ENCODE data around the gene SHISA2.

Gene SHISA2

GRCh38 chr13:26024558-26024957, 27.3 kb downstream of the SHISA2 start:
- no peaks in the 10 kb centered on the region for H3K36me3 ChIP-seq (ENCODE audit: control insufficient read depth in 2 of 2, insufficient read depth in 1 of 2, low read length in 2 of 2)
- peaks cover 9% of the 10 kb centered on the region for H3K4me1 ChIP-seq (ENCODE audit: control insufficient read depth, insufficient read depth, low read length)
- no peak overlapping the region for H3K27ac ChIP-seq (ENCODE audit: extremely low read depth, low read depth, low read length)
- ChIA-PET CTCF (interaction anchor here (1.0 kb wide), 1 partner anchor 696 kb away, joined by 4 read pairs; no protein-coding TSS in a partner anchor), POLR2A (no interaction called here)
- TF ChIP-seq ZNF211 (tag by site-specific recombination; IDR thresholded peaks at IDR 0.05; ENCODE audit: low read depth) (no peak), FEZF1 (tag by site-specific recombination; IDR thresholded peaks at IDR 0.05) (0 out of 2 replicates have a peak, but pooled peaks have one; percentile 9), TCF7L2 (IDR thresholded peaks at IDR 0.05; ENCODE audit: borderline replicate concordance, low read depth, low read length) (peak; percentile 48; the same call in 1 of the 2 replicates), ZFHX2 (tag by site-specific recombination; conservative IDR thresholded peaks at IDR 0.05) (no peak)
- H3K9me3 ChIP-seq (ENCODE audit: control insufficient read depth, insufficient read depth, low read depth, low read length) = no peaks in the 10 kb centered on the region
- no peak overlapping the region for H3K4me3 ChIP-seq (ENCODE audit: low read depth, low read length)

DNA sequence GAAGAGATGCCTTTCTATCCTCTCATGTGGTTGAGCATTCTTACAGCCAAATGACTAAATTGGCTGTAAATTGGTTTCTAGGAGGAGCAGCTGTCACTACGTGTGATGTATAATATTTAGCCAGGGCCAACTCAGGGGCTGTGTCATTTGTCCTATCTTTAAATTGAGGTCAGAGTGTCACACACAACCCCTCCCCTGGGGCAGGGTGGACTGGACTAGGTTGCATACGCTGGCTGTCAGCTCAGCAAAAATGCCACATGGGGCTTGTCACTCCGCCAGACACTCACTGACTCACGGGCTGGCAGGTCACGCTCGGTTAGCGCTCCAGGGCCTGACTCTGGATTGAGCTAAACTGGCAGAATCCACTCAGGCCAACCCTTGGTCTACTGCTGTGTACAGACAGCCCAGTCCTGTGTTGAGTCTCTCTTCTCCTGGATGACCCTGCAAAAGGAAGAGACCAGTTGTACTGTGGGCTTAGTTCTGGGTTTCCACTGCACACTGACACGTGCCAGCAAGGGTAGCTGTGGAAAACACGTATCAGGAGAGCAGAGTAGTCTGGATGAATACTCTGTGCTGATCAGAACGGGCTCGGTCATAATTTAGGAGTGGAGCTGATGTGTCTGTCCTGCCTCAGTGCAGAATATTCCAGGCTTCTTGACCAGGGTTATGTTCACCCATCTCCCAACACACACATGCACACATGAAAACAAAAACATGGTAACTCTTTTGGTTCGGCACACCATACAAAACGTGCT, 29.1 kb downstream of the SHISA2 start:
- Histone ChIP-seq H3K36me3 (ENCODE audit: control insufficient read depth in 2 of 2, insufficient read depth in 1 of 2, low read length in 2 of 2) (no peaks in the 10 kb centered on the region), H3K4me3 (ENCODE audit: low read depth, low read length) (no peak overlapping the region), H3K27ac (ENCODE audit: extremely low read depth, low read depth, low read length) (peak overlapping the region; percentile 19; the same call in 1 of the 2 replicates), H3K4me1 (ENCODE audit: control insufficient read depth, insufficient read depth, low read length) (peaks cover 11% of the 10 kb centered on the region), H3K9me3 (ENCODE audit: control insufficient read depth, insufficient read depth, low read depth, low read length) (no peaks in the 10 kb centered on the region)
- ChIA-PET POLR2A (interaction anchor here (0.6 to 1.3 kb wide), 2 partner anchors 27 to 29 kb away, joined by 3 to 5 read pairs; partner anchors contain the start of gene SHISA2), CTCF (interaction anchor here (1.5 kb wide), 1 partner anchor 15 kb away, joined by 4 read pairs; no protein-coding TSS in a partner anchor)
- TF ChIP-seq SP7 (tag by site-specific recombination; IDR thresholded peaks at IDR 0.05) = peak; percentile 48; the same call in 1 of the 2 replicates
- TF ChIP-seq ZFHX2 (tag by site-specific recombination; conservative IDR thresholded peaks at IDR 0.05) = no peak
- no peak for TF ChIP-seq KLF9 (tag by site-specific recombination; IDR thresholded peaks at IDR 0.05; ENCODE audit: low read depth)
- TF ChIP-seq ZNF747 (tag by site-specific recombination; IDR thresholded peaks at IDR 0.05) = no peak
- TF ChIP-seq ZNF366 (tag by site-specific recombination; conservative IDR thresholded peaks at IDR 0.05) = no peak
- TF ChIP-seq, protein P1, sequence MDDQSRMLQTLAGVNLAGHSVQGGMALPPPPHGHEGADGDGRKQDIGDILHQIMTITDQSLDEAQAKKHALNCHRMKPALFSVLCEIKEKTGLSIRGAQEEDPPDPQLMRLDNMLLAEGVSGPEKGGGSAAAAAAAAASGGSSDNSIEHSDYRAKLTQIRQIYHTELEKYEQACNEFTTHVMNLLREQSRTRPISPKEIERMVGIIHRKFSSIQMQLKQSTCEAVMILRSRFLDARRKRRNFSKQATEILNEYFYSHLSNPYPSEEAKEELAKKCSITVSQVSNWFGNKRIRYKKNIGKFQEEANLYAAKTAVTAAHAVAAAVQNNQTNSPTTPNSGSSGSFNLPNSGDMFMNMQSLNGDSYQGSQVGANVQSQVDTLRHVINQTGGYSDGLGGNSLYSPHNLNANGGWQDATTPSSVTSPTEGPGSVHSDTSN (CRISPR knock-in tag; IDR thresholded peaks at IDR 0.05) = no peak
- no peak for TF ChIP-seq ZNF521 (tag by site-specific recombination; IDR thresholded peaks at IDR 0.05)
- TF ChIP-seq ZNF138 (tag by site-specific recombination; IDR thresholded peaks at IDR 0.05; ENCODE audit: borderline replicate concordance) = no peak
- TF ChIP-seq ZNF76 (tag by site-specific recombination; IDR thresholded peaks at IDR 0.05; ENCODE audit: borderline replicate concordance, low read depth) = no peak
- TF ChIP-seq SETDB1 (IDR thresholded peaks at IDR 0.05; ENCODE audit: insufficient read length, low read length) = no peak
- TF ChIP-seq, protein P2, sequence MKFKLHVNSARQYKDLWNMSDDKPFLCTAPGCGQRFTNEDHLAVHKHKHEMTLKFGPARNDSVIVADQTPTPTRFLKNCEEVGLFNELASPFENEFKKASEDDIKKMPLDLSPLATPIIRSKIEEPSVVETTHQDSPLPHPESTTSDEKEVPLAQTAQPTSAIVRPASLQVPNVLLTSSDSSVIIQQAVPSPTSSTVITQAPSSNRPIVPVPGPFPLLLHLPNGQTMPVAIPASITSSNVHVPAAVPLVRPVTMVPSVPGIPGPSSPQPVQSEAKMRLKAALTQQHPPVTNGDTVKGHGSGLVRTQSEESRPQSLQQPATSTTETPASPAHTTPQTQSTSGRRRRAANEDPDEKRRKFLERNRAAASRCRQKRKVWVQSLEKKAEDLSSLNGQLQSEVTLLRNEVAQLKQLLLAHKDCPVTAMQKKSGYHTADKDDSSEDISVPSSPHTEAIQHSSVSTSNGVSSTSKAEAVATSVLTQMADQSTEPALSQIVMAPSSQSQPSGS (tag by site-specific recombination; IDR thresholded peaks at IDR 0.05; ENCODE audit: low read depth) = no peak
- no peak for TF ChIP-seq ZNF768 (tag by site-specific recombination; IDR thresholded peaks at IDR 0.05)
- no peak for TF ChIP-seq ZFP37 (tag by site-specific recombination; IDR thresholded peaks at IDR 0.05)
- 0 out of 2 replicates have a peak, but pooled peaks have one; percentile 24 for TF ChIP-seq ZNF335 (tag by site-specific recombination; conservative IDR thresholded peaks at IDR 0.05)
- no peak for TF ChIP-seq ZNF362 (tag by site-specific recombination; IDR thresholded peaks at IDR 0.05)
- TF ChIP-seq ZNF837 (tag by site-specific recombination; IDR thresholded peaks at IDR 0.05) = no peak
- TF ChIP-seq YY1 (tag by site-specific recombination; IDR thresholded peaks at IDR 0.05) = no peak
- no peak for TF ChIP-seq IKZF3 (tag by site-specific recombination; IDR thresholded peaks at IDR 0.05)
- no peak for TF ChIP-seq KLF8 (tag by site-specific recombination; IDR thresholded peaks at IDR 0.05)
- no peak for TF ChIP-seq ZNF280D (tag by site-specific recombination; IDR thresholded peaks at IDR 0.05)
- no peak for TF ChIP-seq ZNF391 (tag by site-specific recombination; IDR thresholded peaks at IDR 0.05; ENCODE audit: borderline replicate concordance, low read depth)
- TF ChIP-seq, protein P3, sequence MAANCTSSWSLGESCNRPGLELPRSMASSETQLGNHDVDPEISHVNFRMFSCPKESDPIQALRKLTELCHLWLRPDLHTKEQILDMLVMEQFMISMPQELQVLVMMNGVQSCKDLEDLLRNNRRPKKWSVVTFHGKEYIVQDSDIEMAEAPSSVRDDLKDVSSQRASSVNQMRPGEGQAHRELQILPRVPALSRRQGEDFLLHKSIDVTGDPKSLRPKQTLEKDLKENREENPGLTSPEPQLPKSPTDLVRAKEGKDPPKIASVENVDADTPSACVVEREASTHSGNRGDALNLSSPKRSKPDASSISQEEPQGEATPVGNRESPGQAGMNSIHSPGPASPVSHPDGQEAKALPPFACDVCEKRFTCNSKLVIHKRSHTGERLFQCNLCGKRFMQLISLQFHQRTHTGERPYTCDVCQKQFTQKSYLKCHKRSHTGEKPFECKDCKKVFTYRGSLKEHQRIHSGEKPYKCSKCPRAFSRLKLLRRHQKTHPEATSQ (tag by site-specific recombination; IDR thresholded peaks at IDR 0.05) = no peak
- TF ChIP-seq ZNF792 (tag by site-specific recombination; IDR thresholded peaks at IDR 0.05) = no peak

Data from HEK293 (cell line).